ENCODE measurements around the gene OXT.

OXT gene

DNA sequence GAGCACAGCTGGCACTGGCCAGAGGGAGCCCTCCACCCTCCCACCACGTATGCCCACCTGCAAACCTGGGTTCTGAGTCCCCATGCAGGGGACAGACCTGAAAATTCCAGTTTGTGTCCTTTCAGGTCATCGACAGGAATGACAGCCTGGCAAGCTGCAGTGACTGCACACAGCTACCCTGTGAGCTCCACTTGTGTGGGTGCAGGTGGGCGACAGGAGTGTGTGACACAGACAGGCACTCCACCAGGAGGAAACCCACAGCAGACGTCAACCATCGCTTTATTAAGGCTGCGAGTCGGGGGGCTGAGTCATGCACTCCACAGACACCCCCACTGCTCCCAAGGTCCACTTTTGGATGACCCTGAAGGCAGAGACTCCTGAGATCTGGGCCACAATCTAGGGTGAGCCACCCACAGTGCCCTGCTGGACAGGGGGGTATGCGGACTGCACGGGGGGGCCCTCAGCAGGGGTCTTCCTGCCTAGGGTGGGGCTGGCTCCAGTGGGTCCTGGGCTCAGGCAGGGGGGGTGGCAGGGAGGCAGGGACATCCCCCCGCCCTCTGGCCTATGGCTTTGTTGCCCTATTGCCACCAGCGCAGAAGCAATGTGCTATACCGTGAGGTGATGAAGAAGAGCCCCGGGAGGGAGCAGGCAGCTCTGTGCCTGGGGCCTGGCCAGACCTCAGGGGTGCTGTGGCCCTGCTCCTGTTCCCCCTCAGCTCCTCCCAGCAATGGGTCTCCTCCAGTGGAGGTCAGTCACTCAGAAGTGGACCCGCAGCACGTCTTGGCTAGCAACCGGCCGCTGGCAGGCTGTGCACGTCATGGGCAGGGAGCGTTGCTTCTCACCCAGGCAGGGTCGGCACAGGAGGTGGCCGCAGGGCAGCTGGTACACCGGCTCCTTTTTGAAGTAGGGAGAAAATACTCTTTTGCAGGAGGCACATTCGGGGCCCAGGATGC is 38.2 kb downstream of the OXT start:
- DNase-seq (ENCODE audit: low read depth), result no peak

GRCh38 chr20:3111507-3111906 is 40.1 kb downstream of the OXT start:
- no peak for DNase-seq (ENCODE audit: low read depth)

DNA sequence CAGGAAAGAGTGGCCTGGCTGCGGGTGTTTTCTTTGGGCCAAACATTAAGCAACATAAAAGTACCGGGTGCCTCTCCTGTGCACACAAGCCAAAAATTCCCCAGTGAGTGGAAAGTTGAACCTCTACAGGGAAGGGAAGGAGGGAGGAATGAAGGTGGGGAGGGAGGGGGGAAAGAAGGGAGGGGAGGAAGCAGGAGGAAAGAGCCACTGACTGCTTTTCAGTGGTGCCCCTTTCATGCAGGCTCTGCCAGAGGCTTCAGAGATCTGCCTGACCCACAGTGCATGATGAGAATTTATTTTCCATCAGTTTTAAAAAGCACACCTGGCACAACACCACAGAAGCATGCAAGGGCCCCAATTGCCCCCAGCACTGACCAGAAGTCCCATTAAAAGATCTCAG is 40.6 kb downstream of the OXT start:
- DNase-seq (ENCODE audit: low read depth), result no peak

DNA sequence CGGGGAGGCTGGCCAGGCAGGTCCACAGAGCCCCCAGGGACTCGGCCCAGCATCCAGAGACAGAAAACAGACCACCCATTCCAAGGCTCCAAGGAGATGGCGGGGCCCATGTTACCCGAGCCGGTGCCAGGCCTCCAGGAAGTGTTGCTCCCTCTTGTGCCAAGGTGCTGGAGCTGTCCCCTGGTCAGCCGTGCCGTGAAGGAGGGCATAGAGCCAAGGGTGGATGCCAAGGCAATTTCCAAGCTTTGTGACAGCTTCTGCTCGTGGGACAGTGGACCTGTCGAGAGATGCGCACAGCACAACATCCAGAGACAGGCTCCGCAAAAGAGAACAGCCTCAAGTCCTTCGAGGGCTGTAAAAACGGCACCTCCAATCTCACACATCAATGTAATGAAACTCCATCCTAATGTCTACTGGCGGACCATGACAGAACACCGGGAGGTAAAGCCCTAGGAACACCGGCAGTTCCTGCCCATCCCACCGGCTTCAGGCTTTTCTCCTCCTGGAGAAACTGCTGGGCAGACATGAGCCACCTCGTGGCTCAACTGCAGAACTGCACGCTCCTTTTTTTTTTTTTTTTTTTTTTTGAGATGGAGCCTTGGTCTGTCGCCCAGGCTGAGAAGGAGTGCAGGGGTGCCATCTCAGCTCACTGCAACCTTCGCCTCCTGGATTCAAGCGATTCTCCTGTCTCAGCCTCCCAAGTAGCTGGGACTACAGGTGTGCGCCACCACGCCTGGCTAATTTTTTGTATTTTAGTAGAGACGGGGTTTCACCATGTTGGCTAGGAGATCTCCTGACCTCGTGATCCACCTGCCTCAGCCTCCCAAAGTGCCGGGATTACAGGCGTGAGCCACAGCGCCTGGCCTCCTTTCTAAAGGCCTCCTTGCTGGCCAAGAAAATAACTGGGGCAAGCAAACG is 44.0 kb downstream of the OXT start:
- DNase-seq (ENCODE audit: low read depth), result no peak

GRCh38 chr20:3116341-3116740 is 44.9 kb downstream of the OXT start:
- no peak for DNase-seq (ENCODE audit: low read depth)

DNA sequence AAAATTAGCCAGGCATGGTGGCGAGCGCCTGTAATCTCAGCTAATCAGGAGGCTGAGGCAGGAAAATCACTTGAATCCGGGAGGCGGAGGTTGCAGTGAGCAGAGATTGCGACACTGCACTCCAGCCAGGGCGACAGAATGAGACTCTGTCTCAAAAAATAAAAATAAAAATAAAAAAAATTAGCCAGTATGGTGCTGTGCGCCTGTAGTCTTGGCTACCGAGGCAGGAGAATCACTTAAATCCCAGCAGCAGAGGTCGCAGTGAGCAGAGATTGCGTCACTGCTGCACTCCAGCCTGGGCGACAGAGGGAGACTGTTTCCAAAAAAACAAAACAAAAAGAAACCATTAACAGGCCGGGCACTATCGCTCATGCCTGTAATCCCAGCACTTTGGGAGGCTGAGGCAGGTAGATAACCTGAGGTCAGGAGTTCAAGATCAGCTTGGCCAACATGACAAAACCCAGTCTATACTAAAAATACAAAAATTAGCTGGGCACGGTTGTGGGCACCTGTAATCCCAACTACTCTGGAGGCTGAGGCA is 46.5 kb downstream of the OXT start:
- peak; percentile 34 for DNase-seq (ENCODE audit: low read depth)

- no peak for DNase-seq (ENCODE audit: low read depth)
Measured at GRCh38 chr20:3119044-3119443, 47.6 kb downstream of the OXT start.

- DNase-seq (ENCODE audit: low read depth), result no peak
Measured at GRCh38 chr20:3121271-3121911, 50.0 kb downstream of the OXT start.
